NCI-H524 (cell line): ENCODE results near the gene TRIM52.
"Not testable (repeated sequence)": the region's sequence is repeated elsewhere in the genome, so short reads cannot be mapped to it uniquely, and the experiment has no call there.

ENCODE experiments used
- DNase-seq, 2 experiments: peaks; one replicate each; lab custom pipeline; 2025; lab: John Stamatoyannopoulos, UW

The TRIM52 gene

DNA sequence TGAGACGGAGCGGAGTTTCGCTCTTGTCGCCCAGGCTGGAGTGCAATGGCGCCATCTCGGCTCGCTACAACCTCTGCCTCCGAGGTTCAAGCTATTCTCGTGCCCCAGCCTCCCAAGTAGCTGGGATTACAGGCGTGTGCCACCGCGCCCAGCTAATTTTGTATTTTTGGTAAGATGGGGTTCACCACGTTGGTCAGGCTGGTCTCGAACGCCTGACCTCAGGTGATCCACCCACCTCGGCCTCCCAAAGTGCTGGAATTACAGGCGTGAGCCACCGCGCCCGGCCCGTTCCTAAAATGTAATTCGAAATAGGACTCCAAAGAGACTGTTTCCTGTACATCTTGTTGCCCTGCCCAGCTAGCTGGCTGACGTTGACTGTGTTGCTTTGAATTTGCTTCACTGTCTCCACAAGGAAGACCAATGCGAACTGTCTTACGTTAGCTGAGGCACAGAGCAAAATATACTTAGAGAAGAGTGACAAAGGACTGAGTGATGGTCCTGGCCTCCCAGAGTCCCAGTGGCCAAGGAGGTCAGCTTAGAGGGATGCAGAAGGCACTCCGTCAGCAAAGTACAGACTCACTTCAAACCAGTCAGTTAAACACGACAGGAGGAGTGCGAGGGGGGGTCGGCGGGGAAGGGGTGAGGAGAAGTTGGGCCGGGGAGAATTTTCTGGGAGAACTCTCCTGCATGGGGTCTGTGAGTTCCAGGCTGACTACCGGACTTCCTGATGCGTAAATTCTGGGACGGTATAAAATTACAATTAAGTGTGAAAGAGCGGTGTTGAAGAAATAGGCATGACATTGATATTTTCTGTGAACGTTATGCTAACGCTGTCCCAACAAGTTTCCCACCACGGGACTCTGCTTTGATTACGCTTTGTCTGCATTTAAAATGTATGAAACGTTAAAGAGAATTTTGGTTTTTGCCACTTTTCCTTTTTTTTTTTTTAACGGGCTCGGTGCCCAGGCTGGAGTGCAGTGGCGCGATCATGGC, 44.6 kb downstream of the TRIM52 start:
- no peak for DNase-seq

DNA sequence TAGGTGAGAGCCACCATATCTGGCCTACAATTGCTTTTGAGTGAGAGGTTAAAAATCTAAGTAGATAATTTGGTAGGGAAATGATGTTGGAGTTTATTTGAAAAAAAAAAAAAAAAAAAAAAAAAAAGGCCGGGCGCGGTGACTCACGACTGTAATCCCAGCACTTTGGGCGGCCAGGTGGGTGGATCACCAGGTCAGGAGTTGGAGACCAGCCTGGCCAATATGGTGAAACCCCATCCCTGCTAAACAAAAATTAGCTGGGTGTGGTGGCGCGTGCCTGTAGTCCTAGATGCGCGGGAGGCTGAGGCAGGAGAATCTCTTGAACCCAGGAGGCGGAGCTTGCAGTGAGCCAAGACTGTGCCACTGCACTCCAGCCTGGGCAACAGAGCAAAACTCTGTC, 46.7 kb downstream of the TRIM52 start:
- DNase-seq: not testable (repeated sequence)

- DNase-seq: no peak
Measured at GRCh38 chr5:181212934-181213333, 48.0 kb downstream of the TRIM52 start.

GRCh38 chr5:181212080-181212479, 48.9 kb downstream of the TRIM52 start:
- no peak for DNase-seq

DNA sequence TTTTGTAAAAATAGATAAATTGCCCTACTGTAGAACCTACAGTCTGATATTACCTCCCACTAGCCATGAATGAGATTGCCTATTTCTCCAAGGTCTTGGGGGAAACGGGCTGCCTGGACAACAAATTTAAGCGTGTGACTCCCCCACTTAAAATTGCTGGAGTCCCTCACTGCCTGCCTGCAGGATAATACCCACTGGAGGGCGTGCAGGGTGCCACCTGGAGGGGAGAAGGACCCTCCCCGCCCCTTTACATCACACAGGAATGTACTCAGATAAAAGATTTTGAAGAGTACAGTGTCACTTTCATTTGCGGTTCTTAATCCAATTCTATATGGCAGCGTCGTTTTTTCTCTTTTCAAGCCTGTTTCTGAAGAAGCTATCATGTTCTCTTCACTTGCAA, 49.7 kb downstream of the TRIM52 start:
- no peak for DNase-seq

DNA sequence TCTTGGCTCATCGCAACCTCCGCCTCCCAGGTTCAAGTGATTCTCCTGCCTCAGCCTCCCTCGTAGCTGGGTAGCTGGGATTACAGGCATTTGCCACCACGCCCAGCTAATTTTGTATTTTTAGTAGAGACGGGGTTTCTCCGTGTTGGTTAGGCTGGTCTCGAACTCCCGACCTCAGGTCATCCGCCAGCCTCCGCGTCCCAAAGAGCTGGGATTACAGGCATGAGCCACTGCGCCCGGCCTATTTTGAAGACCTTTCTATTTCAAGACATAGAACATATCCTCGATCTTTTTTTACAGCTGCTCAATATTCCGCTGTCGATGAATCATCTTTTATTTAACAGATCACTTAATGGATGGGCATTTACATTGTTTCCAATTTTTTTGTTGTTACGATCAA, 50.2 kb downstream of the TRIM52 start:
- DNase-seq: not testable (repeated sequence)

DNA sequence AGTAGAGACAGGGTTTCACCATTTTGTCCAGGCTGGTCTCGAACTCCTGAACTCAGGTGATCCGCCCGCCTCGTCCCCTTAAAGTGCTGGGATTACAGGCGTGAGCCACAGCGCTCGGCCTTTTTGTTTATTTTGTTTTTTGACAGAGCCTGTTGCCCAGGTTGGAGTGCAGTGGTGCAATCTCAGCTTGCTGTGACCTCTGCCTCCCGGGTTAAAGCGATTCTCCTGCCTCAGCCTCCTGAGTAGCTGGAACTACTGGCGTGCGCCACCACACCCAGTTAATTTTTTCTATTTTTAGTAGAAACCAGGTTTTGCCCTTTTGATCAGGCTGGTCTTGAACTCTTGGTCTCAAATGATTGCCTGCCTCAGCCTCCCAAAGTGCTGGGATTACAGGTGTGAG, 50.8 kb downstream of the TRIM52 start:
- DNase-seq: not testable (repeated sequence)

GRCh38 chr5:181209006-181209405, 51.9 kb downstream of the TRIM52 start:
- DNase-seq: not testable (repeated sequence)

DNA sequence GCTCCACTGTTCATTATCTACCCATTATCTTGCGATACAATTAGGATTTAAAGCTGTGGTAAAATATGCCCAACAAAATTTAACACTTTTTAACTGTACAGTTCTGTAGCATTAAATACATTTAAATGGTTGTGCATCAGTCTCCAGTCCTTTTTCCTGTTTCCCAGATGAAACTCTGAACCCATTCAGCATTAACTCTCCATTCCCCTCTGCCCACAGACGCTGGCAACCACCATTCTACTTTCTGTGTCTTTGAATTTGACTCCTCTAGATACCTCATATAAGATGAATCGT, 53.0 kb downstream of the TRIM52 start:
- DNase-seq: no peak

- no peak for DNase-seq
Measured at GRCh38 chr5:181207214-181207959, 53.6 kb downstream of the TRIM52 start.

- no peak for DNase-seq
Measured at GRCh38 chr5:181205761-181206649, 54.9 kb downstream of the TRIM52 start.
